MM.1S (cell line): Measurements from ENCODE around the gene SLC8A3.

Experiments used
- DNase-seq: peaks from one replicate; pipeline ENCODE4 v3.0.0-alpha.2; 2015
- H2AFZ ChIP-seq: fragments of 300-600 bp; sonication (generic); 2 replicates; pipeline ENCODE4 v1.6.0; 2016; ENCODE audit warnings: antibody characterized with exemption, low read length
- H3F3A ChIP-seq: fragments of 300-600 bp; sonication (generic); 2 replicates; pipeline ENCODE4 v1.6.1; 2016; ENCODE audit warnings: mild to moderate bottlenecking, antibody characterized with exemption, low read length, moderate library complexity, mixed read lengths; ENCODE audit not compliant: insufficient read depth
- H3K27ac ChIP-seq: fragments of 300-600 bp; sonication (generic); 2 replicates; pipeline ENCODE4 v1.5.1; 2016; ENCODE audit warnings: mild to moderate bottlenecking, low read length
- H3K27me3 ChIP-seq: fragments of 300-600 bp; sonication (generic); replicated peaks from 2 replicates; pipeline ENCODE4 v1.6.0; 2016; ENCODE audit warnings: low read length; ENCODE audit not compliant: insufficient read depth
- H3K36me3 ChIP-seq: fragments of 300-600 bp; sonication (generic); replicated peaks from 2 replicates; pipeline ENCODE4 v1.6.1; 2016; ENCODE audit warnings: mild to moderate bottlenecking, low read length, mixed read lengths; ENCODE audit not compliant: insufficient read depth
- H3K4me1 ChIP-seq: fragments of 300-600 bp; sonication (generic); 2 replicates; pipeline ENCODE4 v1.6.1; 2016; ENCODE audit warnings: low read length, mixed read lengths
- H3K4me2 ChIP-seq: fragments of 300-600 bp; sonication (generic); 2 replicates; pipeline ENCODE4 v1.6.0; 2016; ENCODE audit warnings: low read depth, low read length
- H3K4me3 ChIP-seq: fragments of 300-600 bp; sonication (generic); 2 replicates; pipeline ENCODE4 v1.5.1; 2016; ENCODE audit warnings: low read length, mixed read lengths
- H3K79me2 ChIP-seq: fragments of 300-600 bp; sonication (generic); 2 replicates; pipeline ENCODE4 v1.6.1; 2016; ENCODE audit warnings: mixed run types, low read length, mixed read lengths
- H3K9ac ChIP-seq: fragments of 300-600 bp; sonication (generic); 2 replicates; pipeline ENCODE4 v1.6.1; 2016; ENCODE audit warnings: low read length, mixed read lengths
- H3K9me2 ChIP-seq: fragments of 300-600 bp; sonication (generic); replicated peaks from 2 replicates; pipeline ENCODE4 v1.6.1; 2016; ENCODE audit warnings: mild to moderate bottlenecking, low read length, mixed read lengths; ENCODE audit not compliant: insufficient read depth
- H3K9me3 ChIP-seq: fragments of 300-600 bp; sonication (generic); replicated peaks from 2 replicates; pipeline ENCODE4 v1.6.1; 2016; ENCODE audit warnings: mild to moderate bottlenecking, low read length, mixed read lengths; ENCODE audit not compliant: insufficient read depth
- H4K20me1 ChIP-seq: fragments of 300-600 bp; sonication (generic); 2 replicates; pipeline ENCODE4 v1.6.1; 2016; ENCODE audit warnings: mild to moderate bottlenecking, low read length, moderate library complexity, mixed read lengths; ENCODE audit not compliant: insufficient read depth
- EZH2 ChIP-seq: fragments of 300-600 bp; sonication (generic); optimal IDR thresholded peaks from 2 replicates; pipeline ENCODE3; 2017; ENCODE audit warnings: low read depth, mild to moderate bottlenecking, antibody characterized with exemption, low read length, mixed read lengths
- EZH2phosphoT487 ChIP-seq: fragments of 300-600 bp; sonication (generic); IDR thresholded peaks from 2 replicates; pipeline ENCODE4 v1.6.1; 2018; ENCODE audit warnings: antibody characterized with exemption, low read length
- TF ChIP-seq, protein P1 (sequence below): fragments of 300-600 bp; sonication (generic); IDR thresholded peaks from 2 replicates; pipeline ENCODE4 v1.5.1; 2016; ENCODE audit warnings: antibody characterized with exemption, low read length, mixed read lengths

Gene SLC8A3

DNA sequence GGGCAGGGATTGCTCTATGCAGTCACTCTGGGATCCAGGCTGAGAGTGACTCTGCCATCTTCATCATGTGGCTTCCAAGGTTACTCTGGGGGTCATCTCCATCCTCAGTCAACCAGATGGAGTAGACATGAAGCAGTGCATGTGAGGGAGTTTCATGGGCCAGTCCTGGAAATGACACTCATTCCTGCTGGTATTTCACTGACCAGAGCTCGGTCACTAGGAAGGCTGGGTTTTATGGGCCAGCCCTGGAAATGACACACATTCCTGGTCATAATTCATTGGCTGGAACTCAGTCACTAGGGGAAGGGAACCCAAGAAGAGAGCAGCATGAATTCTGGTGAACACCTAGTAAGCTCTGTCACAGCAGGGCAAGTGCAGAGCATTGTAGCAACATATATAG is 164.9 kb downstream of the SLC8A3 start:
- TF ChIP-seq EZH2: no peak
- no peak for TF ChIP-seq EZH2phosphoT487
- TF ChIP-seq, protein P1, sequence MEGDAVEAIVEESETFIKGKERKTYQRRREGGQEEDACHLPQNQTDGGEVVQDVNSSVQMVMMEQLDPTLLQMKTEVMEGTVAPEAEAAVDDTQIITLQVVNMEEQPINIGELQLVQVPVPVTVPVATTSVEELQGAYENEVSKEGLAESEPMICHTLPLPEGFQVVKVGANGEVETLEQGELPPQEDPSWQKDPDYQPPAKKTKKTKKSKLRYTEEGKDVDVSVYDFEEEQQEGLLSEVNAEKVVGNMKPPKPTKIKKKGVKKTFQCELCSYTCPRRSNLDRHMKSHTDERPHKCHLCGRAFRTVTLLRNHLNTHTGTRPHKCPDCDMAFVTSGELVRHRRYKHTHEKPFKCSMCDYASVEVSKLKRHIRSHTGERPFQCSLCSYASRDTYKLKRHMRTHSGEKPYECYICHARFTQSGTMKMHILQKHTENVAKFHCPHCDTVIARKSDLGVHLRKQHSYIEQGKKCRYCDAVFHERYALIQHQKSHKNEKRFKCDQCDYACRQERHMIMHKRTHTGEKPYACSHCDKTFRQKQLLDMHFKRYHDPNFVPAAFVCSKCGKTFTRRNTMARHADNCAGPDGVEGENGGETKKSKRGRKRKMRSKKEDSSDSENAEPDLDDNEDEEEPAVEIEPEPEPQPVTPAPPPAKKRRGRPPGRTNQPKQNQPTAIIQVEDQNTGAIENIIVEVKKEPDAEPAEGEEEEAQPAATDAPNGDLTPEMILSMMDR: no peak
- H3K36me3 ChIP-seq: no peaks in the 10 kb centered on the region
- peaks cover 8% of the 10 kb centered on the region for H3K4me1 ChIP-seq

DNA sequence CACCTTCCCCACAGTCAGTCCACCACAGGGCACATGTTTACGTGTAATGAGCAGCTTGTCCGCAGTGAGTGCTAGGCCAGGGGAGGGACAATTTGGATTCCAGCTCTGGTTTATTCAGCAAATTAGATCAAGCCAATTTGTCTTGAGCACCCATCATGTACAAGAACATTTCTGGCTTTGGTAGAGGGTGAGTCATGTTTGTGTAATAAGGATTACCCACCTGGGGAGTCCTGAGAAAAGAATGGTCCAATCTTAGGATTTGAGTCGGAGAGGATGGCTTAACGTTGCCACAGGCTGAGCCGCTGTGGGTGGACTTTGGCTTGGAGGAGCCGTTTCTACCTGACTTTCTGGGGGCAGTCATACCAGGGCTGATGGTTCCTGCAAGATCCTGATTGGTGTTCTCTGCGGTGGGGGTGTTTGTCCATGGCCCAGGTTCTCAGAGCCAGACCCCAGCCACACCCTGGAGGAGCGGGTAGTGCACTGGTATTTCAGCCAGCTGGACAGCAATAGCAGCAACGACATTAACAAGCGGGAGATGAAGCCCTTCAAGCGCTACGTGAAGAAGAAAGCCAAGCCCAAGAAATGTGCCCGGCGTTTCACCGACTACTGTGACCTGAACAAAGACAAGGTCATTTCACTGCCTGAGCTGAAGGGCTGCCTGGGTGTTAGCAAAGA is 165.8 kb downstream of the SLC8A3 start:
- no peak for DNase-seq
- Histone ChIP-seq H3K36me3 (no peaks in the 10 kb centered on the region), H3K4me2 (no peak overlapping the region), H3K9me3 (no peaks in the 10 kb centered on the region), H3K27me3 (no peaks in the 10 kb centered on the region), H3K9me2 (no peaks in the 10 kb centered on the region), H3K4me1 (peaks cover 16% of the 10 kb centered on the region), H3F3A (peaks cover 6% of the 10 kb centered on the region; the same call in 1 of the 2 replicates), H3K9ac (no peak overlapping the region), H3K27ac (no peak overlapping the region), H2AFZ (no peak overlapping the region), H4K20me1 (no peaks in the 10 kb centered on the region), H3K4me3 (no peak overlapping the region), H3K79me2 (no peaks in the 10 kb centered on the region)
- TF ChIP-seq EZH2phosphoT487 (no peak), EZH2 (no peak)
- TF ChIP-seq, protein P1: no peak

More for the DNA sequence above, 164.9 kb downstream of the SLC8A3 start:
- Histone ChIP-seq H3K9me2 (no peaks in the 10 kb centered on the region), H3K27ac (no peak overlapping the region), H2AFZ (no peak overlapping the region), H3K4me2 (no peak overlapping the region), H3K4me3 (no peak overlapping the region), H3K27me3 (no peaks in the 10 kb centered on the region), H3K9ac (no peak overlapping the region), H3F3A (no peaks in the 10 kb centered on the region), H4K20me1 (no peaks in the 10 kb centered on the region), H3K79me2 (no peaks in the 10 kb centered on the region), H3K9me3 (no peaks in the 10 kb centered on the region)
- DNase-seq: no peak

DNA sequence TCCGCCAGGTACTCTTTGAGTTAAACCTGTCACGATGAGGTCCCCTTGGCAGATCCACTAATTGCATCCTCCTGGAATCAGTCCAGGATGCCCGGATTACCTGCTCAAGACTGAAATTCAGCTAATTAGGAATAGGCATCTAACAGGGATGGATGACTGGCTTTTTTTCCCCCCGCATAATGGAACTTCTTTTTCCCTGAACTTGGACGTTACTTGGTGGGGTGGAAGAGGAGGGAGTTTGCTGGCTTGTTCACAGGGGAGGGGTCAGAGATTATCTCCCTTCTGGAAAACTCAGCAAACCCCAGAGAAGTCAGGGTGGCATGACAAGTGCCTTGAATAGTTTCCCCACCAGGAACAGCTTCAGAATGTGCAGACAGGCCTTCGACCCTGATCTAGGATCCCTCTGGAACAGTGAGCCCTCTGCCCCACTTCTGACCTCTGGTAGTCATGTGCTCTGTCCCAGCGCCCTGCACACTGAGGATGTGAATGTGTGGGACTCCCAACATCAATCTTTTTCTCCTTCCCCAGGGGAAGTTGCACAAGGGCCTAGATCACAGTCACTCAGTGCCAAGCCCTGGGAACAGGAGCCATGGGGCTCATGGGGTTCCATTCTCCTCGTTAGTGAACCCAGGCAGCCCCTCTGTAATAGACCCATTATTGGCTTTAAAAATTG is 167.1 kb downstream of the SLC8A3 start:
- no peak overlapping the region for H3K27ac ChIP-seq
- no peak overlapping the region for H3K9ac ChIP-seq
- no peaks in the 10 kb centered on the region for H3K27me3 ChIP-seq
- H3K9me2 ChIP-seq: no peaks in the 10 kb centered on the region
- no peaks in the 10 kb centered on the region for H4K20me1 ChIP-seq
- TF ChIP-seq EZH2 (no peak), EZH2phosphoT487 (no peak)
- TF ChIP-seq, protein P1: no peak
- no peak overlapping the region for H2AFZ ChIP-seq
- no peaks in the 10 kb centered on the region for H3K36me3 ChIP-seq
- H3K4me3 ChIP-seq: no peak overlapping the region
- no peaks in the 10 kb centered on the region for H3K79me2 ChIP-seq
- DNase-seq: no peak
- H3K9me3 ChIP-seq: no peaks in the 10 kb centered on the region
- H3F3A ChIP-seq: peaks cover 6% of the 10 kb centered on the region; the same call in 1 of the 2 replicates
- no peak overlapping the region for H3K4me2 ChIP-seq
- H3K4me1 ChIP-seq: peaks cover 22% of the 10 kb centered on the region
